ACC112 (cell line): ENCODE results near the gene MIF.

ENCODE experiments used
- H2AFZ ChIP-seq: fragments of 200-600 bp; sonication (generic); one replicate; pipeline ENCODE4 v1.6.0; 2017; ENCODE audit warnings: antibody characterized with exemption, low read length; ENCODE audit not compliant: unreplicated experiment
- H3K27ac ChIP-seq: fragments of 200-600 bp; sonication (generic); 2 replicates; pipeline ENCODE4 v1.5.1; 2014; ENCODE audit warnings: low read depth, mild to moderate bottlenecking, antibody characterized with exemption, low read length, moderate library complexity
- H3K27me3 ChIP-seq: fragments of 200-600 bp; sonication (generic); 2 replicates; pipeline ENCODE4 v1.6.1; 2014; ENCODE audit warnings: mild to moderate bottlenecking, antibody characterized with exemption, low read length, moderate library complexity, mixed read lengths; ENCODE audit not compliant: insufficient read depth
- H3K36me3 ChIP-seq: fragments of 200-600 bp; sonication (generic); 2 replicates; pipeline ENCODE4 v1.6.1; 2016; ENCODE audit warnings: mild to moderate bottlenecking, antibody characterized with exemption, low read length, moderate library complexity, mixed read lengths; ENCODE audit not compliant: insufficient read depth
- H3K4me1 ChIP-seq: fragments of 200-600 bp; sonication (generic); one replicate; pipeline ENCODE4 v1.6.1; 2016; ENCODE audit warnings: low read length, mixed read lengths; ENCODE audit not compliant: insufficient read depth, unreplicated experiment, control insufficient read depth
- H3K4me3 ChIP-seq: fragments of 200-600 bp; sonication (generic); 2 replicates; pipeline ENCODE4 v1.5.1; 2014; ENCODE audit warnings: mild to moderate bottlenecking, low read depth, low read length
- H3K79me2 ChIP-seq: fragments of 200-600 bp; sonication (generic); one replicate; pipeline ENCODE4 v1.6.0; 2016; ENCODE audit warnings: low read length; ENCODE audit not compliant: control insufficient read depth, unreplicated experiment, insufficient read depth

Gene MIF

GRCh38 chr22:23893945-23894709 is at the start of gene MIF:
Gene MIF (plus strand): TSS chr22:23894383. CDS start chr22:23894475, 92 bp downstream.
- peaks cover 18% of the 10 kb centered on the region for H3K79me2 ChIP-seq
- H3K4me3 ChIP-seq, result peak within 1 kb of the TSS; percentile 88
- no peaks in the 10 kb centered on the region for H3K27me3 ChIP-seq
- no peak within 1 kb of the TSS for H2AFZ ChIP-seq
- H3K27ac ChIP-seq, result peak within 1 kb of the TSS; percentile 95
- peaks cover 13% of the 10 kb centered on the region for H3K4me1 ChIP-seq
- H3K36me3 ChIP-seq, result no peaks in the 10 kb centered on the region

GRCh38 chr22:23844739-23845202 is 49.4 kb upstream of the MIF start:
- Histone ChIP-seq H2AFZ (no peak overlapping the region), H3K27me3 (no peaks in the 10 kb centered on the region), H3K27ac (no peak overlapping the region), H3K79me2 (no peaks in the 10 kb centered on the region), H3K4me1 (peaks cover 5% of the 10 kb centered on the region), H3K4me3 (no peak overlapping the region), H3K36me3 (no peaks in the 10 kb centered on the region)

GRCh38 chr22:23845265-23846080 is 48.7 kb upstream of the MIF start:
- Histone ChIP-seq H3K27ac (no peak overlapping the region), H3K36me3 (no peaks in the 10 kb centered on the region), H3K4me3 (no peak overlapping the region), H3K27me3 (no peaks in the 10 kb centered on the region), H3K79me2 (no peaks in the 10 kb centered on the region), H3K4me1 (peaks cover 5% of the 10 kb centered on the region), H2AFZ (no peak overlapping the region)

GRCh38 chr22:23846081-23846469 is 48.1 kb upstream of the MIF start:
- H3K4me3 ChIP-seq, result no peak overlapping the region
- H3K27me3 ChIP-seq, result no peaks in the 10 kb centered on the region
- H3K27ac ChIP-seq, result no peak overlapping the region
- no peaks in the 10 kb centered on the region for H3K79me2 ChIP-seq
- no peak overlapping the region for H2AFZ ChIP-seq
- peaks cover 5% of the 10 kb centered on the region for H3K4me1 ChIP-seq
- H3K36me3 ChIP-seq, result no peaks in the 10 kb centered on the region

GRCh38 chr22:23847310-23847920 is 46.8 kb upstream of the MIF start:
- H3K79me2 ChIP-seq, result no peaks in the 10 kb centered on the region
- H3K36me3 ChIP-seq, result no peaks in the 10 kb centered on the region
- no peak overlapping the region for H3K4me3 ChIP-seq
- H2AFZ ChIP-seq, result no peak overlapping the region
- peaks cover 5% of the 10 kb centered on the region for H3K4me1 ChIP-seq
- H3K27me3 ChIP-seq, result no peaks in the 10 kb centered on the region
- H3K27ac ChIP-seq, result no peak overlapping the region

GRCh38 chr22:23847991-23848864 is 46.0 kb upstream of the MIF start:
- Histone ChIP-seq H3K4me1 (peaks cover 5% of the 10 kb centered on the region), H3K36me3 (no peaks in the 10 kb centered on the region), H3K79me2 (no peaks in the 10 kb centered on the region), H3K27ac (no peak overlapping the region), H3K4me3 (no peak overlapping the region), H3K27me3 (no peaks in the 10 kb centered on the region), H2AFZ (no peak overlapping the region)

GRCh38 chr22:23849009-23850006 is 44.9 kb upstream of the MIF start:
- Histone ChIP-seq H3K4me3 (no peak overlapping the region), H3K27me3 (no peaks in the 10 kb centered on the region), H3K36me3 (no peaks in the 10 kb centered on the region), H3K79me2 (no peaks in the 10 kb centered on the region), H3K4me1 (peaks cover 5% of the 10 kb centered on the region), H3K27ac (no peak overlapping the region), H2AFZ (no peak overlapping the region)

- H2AFZ ChIP-seq, result no peak overlapping the region
- no peaks in the 10 kb centered on the region for H3K36me3 ChIP-seq
- no peak overlapping the region for H3K4me3 ChIP-seq
- no peak overlapping the region for H3K27ac ChIP-seq
- H3K79me2 ChIP-seq, result no peaks in the 10 kb centered on the region
- peaks cover 5% of the 10 kb centered on the region for H3K4me1 ChIP-seq
- H3K27me3 ChIP-seq, result no peaks in the 10 kb centered on the region
Observed at GRCh38 chr22:23850136-23850611, 44.0 kb upstream of the MIF start.
